NCI-H345 treated with DMSO at 0.1 percent for 48 hours (cell line): Measurements from ENCODE around the gene CEP85.
"Not testable (repeated sequence)": the region's sequence is repeated elsewhere in the genome, so short reads cannot be mapped to it uniquely, and the experiment has no call there.

Source experiments
- DNase-seq: peaks from one replicate; lab custom pipeline; 2025; ENCODE audit not compliant: unreplicated experiment; lab: John Stamatoyannopoulos, UW

Gene CEP85

GRCh38 chr1:26220199-26220912 is 13.6 kb upstream of the CEP85 start:
- DNase-seq = no peak

- DNase-seq = no peak
These were observed 12.9 kb upstream of the CEP85 start for GRCh38 chr1:26221094-26221493.

- no peak for DNase-seq
These were observed 9.4 kb upstream of the CEP85 start for GRCh38 chr1:26224606-26225005.

DNA sequence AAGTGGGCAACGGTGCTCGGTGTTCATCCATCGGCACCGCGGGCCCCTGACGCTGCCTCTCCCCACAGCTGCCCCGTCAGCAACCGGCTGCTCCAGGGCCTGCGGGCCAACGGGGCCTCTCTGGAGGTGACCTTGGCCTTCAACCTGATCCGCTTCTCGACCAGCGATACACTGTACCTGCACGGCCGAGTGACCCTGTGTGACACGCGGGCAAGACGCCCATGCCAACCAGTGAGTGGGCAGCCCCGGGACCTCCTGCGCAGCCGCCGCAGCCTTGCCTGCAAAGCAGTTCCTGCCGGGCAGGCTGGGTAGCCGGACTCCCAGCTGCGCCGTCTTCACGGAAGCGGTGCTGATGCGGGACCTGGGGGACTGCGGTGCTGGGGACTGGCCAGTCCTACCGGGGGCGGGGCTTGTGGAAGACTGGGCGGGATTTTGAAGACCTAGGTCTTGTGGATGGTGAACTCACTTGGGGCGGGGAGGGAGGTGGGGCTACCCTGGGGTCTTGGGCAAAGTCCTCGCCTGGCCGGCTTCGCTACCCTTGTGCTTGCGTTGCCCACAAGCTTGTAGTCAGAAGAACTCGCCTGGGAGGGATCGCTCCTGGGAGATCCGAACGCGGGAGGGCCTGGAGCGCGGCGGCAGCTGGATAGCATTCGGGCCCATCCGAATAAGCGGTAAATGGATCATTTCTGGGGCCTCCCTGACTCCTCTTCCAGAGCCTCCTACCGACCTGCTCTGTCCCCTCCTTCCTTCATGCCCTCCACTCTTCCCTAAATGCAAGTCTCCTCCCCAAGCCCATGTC is 8.8 kb upstream of the CEP85 start:
- no peak for DNase-seq

GRCh38 chr1:26230682-26231081 is 3.3 kb upstream of the CEP85 start:
- DNase-seq = not testable (repeated sequence)

GRCh38 chr1:26234644-26235370 is 807 bp downstream of the CEP85 start:
- DNase-seq = peak; percentile 10

DNA sequence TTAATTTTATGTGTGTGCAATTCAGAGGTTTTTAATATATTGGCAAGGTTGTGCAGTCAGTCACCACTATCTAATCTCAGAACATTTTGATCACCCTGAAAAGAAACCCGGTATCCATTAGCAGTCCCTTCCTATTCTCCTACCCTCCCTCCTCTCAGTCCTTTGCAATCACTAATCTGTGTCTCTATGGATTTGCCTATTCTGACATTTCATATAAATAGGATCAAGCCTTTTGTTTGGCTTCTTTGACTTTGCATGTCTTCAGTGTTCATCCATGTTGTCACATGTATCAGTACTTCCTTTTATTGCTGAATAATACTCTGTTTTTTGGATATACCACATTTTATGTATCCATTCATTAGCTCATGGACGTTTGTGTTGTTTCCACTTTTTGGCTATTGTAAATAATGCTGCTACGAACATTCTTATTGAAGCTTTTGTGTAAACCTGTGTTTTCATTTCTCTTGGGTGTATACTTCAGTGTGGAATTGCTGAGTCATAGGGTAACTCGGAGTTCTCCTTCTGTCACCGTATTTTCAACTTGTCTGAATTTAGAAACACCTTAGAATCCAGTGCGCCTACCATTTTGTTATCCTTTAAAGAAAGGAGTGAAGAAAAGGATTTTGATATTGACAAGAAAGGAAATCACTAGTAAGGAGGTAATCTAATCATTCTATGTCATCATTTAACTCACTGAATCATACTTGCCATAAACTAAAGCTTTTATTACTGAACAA is 3.4 kb downstream of the CEP85 start:
- DNase-seq = no peak

GRCh38 chr1:26239936-26240335 is 5.9 kb downstream of the CEP85 start:
- no peak for DNase-seq

DNA sequence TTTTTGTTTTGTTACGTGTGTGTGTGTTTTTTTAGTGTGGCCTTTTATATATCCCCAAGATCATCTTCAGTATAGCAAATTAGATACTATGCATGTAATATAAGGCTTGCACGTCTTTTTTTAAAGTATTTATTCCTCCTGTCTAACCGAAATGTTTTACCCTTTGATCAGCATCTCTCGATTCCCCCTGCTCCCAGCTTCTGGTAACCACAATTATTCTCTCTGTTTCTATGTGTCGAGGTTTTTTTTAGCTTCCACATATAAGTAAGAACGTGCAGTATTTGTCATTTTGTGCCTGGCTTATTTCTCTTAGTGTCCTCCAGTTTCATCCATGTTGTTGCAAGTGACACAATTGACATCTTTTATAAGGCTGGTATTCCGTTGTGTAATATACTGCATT is 18.7 kb downstream of the CEP85 start:
- DNase-seq = no peak

DNA sequence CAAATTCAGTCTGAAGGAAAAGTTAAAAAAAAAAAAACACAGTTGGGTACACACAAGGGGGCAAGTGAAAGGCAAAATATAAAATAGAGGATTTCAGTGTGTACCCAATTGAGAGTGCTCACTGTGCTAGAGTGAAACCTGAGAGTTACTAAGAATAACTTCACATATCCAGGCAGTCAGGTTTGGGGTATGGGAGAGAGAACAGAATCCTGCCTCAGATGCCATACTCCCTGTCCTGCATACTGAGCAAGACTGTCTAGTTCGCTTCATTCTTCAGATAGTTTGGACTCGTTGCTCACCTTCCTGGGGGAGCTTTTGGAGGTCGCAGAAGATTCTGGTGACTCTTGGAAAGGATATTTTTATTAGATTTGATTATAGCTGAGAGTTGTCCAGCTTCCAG is 20.4 kb downstream of the CEP85 start:
- no peak for DNase-seq

- DNase-seq = no peak
These were observed 23.2 kb downstream of the CEP85 start for GRCh38 chr1:26257222-26257621.

DNA sequence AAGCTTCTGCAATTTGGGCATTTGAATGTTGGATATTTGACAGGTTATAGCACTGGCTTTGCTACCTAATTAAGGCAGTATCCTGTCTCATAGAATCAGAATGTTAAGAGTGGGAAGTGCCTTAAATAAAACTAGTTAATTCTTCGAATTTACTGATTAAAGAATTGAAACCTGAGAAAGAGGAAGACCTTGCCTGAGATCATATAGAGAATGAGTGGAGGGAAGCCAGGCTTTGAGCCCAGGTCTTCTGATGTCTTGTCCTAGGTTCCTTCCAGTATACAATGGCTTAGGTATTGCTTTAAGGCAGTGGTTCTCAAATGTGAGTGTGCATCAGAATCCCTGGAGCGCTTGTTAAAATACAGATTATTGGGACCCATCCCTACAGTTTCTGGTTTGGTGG is 25.0 kb downstream of the CEP85 start:
- DNase-seq = no peak

DNA sequence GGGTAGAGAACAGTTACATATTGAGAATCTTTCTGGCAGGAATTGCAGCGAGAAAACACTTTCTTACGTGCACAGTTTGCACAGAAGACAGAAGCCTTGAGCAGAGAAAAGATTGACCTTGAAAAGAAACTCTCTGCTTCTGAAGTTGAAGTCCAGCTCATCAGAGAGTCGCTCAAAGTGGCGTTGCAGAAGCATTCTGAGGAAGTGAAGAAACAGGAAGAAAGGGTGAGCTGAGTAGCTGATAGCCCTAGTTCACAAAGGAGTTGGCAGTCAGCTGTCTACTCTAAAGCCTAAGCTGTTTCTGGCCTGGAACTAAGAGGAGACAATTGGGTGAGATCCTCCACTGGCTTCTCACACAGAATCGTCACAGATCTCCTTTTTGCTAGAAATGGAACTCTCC is 25.6 kb downstream of the CEP85 start:
- DNase-seq = no peak

- no peak for DNase-seq
These were observed 29.2 kb downstream of the CEP85 start for GRCh38 chr1:26263212-26263611.

- DNase-seq = no peak
These were observed 31.4 kb downstream of the CEP85 start for GRCh38 chr1:26265405-26265804.

DNA sequence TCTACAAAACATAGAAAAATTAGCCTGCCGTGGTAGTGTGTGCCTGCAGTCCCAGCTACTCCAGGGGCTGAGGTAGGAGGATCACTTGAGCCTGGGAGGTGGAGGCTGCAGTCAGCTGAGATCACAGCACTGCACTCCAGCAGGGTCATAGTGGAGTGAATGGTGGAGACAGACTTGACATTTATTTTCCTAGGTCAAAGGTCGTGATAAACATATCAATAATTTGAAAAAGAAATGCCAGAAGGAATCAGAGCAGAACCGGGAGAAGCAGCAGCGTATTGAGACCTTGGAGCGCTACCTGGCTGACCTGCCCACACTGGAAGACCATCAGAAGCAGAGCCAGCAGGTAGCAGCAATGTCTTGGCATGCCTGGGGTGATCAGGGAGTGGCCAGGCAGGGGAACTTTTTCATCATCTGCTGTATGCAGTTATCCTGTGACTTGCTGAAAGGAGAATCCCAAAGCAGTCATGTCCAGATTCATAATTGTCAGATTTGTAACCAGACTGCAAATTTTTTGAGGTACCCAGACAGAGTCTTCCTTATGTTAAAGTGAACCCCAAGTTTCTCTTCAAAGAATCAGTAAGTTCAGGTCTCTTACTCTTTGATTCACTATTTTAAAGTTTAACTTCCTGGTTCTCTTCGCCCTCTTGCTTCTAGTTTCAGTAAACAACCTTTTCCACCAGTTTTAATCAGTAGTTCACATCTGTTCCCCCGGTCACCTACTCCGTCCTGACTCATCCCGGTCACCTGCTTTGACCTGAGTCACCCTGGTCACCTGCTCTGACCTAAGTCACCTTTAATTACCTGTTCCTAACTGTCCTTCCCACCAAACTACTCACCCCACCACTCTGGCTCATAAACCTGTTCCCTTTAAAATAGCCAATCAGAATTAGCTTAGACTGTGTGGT is 34.5 kb downstream of the CEP85 start:
- DNase-seq = no peak

- no peak for DNase-seq
These were observed 35.2 kb downstream of the CEP85 start for GRCh38 chr1:26269198-26269550.

- no peak for DNase-seq
These were observed 40.9 kb downstream of the CEP85 start for GRCh38 chr1:26274801-26275425.

DNA sequence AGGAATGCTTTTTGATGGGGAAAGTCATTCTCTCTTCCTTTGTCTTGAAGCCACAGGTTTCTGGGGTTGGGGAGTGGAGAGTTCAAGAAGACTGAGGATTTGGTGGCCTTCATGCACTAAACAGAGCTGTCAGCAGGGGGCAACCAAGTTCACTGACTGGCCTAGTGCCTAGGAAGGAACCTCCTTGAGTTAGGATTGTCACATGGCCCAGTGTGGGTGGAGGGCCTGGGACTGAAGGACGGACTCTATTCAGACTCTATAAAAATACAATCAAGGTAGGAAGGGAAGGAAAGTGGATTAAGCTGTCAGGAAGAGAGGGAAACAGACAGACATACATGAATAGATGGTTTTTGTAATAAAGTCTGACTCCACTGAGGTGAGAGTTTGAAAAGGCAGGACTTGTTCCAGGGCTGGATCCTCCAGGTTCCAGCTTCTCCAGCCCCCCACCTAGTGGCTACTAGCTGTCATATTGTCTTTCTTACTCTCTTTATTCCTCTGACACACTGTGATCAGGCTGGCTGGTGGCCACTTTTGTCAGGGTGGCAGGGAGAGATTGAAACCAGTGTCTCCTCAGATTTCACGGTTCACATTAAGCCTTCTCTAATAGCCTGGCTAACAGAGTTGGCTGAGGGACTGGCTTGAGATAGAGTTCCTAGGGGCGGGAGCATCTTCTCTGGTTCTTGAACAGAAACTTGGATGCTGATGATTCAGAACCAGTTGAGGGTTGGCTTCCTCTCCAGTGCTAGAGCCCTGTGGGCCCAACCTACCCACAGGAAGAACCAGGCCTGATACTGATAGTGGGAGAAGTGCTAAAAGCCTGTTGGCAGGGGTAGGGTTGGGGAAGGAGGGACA is 41.8 kb downstream of the CEP85 start:
- DNase-seq = no peak
